Measurements from ENCODE around the gene ZNF813.
A peak's percentile ranks its signal among the peaks of the same experiment; 100 is the strongest.
"Not testable (repeated sequence)": the region's sequence is repeated elsewhere in the genome, so short reads cannot be mapped to it uniquely, and the experiment has no call there.

Gene ZNF813

DNA sequence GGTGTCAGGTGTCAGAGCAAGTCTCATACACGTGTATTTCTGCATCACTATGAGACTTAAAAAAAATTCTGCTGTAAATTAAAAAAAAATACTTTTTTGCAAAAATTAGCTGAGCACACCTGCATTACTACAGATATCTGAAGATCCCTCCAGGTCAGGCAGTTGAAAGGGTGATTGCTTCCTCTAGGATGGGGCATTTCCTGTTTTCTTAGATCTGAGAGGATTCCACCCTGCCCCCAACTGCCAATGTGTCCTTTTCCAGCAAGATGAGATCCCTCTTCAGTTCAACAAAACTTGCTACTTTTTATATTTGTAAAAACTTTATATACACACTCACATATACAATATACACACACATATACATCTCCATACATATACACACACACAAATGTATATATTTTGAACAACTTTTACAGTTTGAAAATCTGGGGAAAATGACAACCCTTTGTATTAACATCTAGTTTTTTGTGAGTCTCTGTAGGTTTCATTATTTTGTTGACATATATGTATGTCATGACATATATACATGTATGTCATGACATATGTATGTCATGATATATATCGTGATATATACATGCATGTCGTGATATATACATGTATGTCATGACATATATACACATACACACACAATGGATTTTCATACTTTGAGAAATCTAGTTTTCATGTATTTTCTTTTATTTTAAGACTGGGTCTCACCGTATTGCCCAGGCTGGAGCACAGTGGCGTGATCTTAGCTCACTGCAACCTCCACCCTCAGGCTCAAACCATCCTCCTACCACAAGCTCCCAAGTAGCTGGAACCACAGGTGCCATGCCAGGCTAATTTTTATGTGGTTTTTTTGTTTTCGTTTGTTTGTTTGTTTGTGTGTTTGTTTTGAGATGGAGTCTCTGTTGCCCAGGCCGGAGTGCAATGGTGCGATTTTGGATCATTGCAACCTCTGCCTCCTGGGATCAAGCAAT lies 17.8 kb downstream of the ZNF813 start:
- no peak for DNase-seq

GRCh38 chr19:53492153-53492552 lies 24.6 kb downstream of the ZNF813 start:
- DNase-seq = no peak

DNA sequence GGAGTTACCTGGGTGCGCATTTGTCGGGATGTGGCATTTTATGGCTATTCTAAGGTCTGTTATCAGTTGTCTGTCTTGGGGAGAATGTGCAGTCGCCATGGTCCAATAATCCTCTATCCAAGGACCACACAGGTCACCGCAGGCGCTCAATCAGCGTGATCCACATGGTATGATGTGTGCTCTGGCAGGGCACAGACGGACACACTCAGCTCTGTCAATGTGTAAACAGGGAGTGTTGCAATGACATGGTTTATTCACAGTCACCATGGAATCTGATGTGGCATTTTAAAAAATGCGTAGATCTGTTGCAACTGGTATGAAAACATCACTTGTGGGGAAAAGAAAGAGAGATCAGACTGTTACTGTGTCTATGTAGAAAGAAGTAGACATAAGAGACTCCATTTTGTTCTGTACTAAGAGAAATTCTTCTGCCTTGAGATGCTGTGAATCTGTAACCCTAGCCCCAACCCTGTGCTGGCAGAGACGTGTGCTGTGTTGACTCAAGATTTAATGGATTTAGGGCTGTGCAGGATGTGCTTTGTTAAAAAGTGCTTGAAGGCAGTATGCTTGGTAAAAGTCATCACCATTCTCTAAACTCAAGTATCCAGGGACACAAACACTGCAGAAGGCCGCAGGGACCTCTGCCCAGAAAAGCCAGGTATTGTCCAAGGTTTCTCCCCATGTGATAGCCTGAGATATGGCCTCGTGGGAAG lies 29.9 kb downstream of the ZNF813 start:
- DNase-seq = not testable (repeated sequence)

- not testable (repeated sequence) for DNase-seq
Observed at GRCh38 chr19:53498024-53498395, 30.5 kb downstream of the ZNF813 start.

GRCh38 chr19:53503151-53503550 lies 35.6 kb downstream of the ZNF813 start:
- DNase-seq = not testable (repeated sequence)

DNA sequence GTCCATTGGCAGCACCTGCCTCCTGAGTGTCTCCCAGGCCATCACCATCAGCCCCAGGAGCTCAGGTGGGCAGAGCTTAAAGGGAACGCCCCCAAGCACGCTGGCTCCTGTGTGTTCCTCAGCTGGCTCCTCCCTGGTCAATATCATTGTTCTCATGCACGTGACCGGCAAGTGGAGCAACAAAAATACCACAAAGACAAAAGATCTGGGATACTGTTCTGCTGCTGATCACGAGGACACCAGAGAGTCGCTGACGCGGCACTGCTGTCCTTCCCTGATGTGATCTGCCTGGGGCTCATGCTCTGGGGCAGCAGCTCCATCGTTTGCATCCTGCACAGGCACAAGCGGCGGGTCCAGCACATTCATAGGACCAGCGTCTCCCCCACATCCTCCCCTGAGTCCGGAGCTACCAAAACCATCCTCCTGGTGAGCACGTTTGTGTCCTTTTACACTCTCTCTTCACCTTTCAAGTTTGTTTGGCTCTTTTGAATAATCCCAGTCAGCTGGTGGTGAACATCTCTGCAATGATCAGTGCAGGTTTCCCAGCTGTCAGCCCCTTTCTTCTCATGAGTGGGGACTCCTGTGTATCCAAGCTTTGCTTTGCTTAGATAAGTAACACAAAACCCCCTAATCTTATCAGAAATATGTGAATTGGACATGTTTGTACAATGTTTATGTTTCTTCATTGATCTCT lies 36.3 kb downstream of the ZNF813 start:
- DNase-seq = not testable (repeated sequence)

GRCh38 chr19:53504365-53504703 lies 36.8 kb downstream of the ZNF813 start:
- not testable (repeated sequence) for DNase-seq

DNA sequence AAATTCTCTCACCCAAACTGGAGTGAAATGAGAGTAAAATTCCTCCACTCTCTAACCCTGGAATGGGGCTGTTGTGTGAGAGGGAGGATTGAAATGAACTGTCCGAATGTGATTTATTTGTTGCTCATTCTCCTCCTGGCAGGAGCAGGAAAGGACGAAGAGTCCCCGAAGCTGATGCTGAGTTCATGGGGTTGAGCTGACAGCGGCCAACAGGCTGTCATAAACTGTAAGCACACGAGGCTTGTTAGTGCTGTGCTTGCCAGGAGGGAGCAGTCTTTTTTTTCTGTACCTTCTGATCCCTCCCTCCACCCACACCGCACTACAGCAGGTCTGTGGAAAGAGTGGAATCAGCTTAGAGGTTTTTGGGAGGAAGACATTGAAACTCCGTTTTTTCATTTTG lies 37.4 kb downstream of the ZNF813 start:
- no peak for DNase-seq

- DNase-seq = no peak
Observed at GRCh38 chr19:53506728-53507127, 39.2 kb downstream of the ZNF813 start.

DNA sequence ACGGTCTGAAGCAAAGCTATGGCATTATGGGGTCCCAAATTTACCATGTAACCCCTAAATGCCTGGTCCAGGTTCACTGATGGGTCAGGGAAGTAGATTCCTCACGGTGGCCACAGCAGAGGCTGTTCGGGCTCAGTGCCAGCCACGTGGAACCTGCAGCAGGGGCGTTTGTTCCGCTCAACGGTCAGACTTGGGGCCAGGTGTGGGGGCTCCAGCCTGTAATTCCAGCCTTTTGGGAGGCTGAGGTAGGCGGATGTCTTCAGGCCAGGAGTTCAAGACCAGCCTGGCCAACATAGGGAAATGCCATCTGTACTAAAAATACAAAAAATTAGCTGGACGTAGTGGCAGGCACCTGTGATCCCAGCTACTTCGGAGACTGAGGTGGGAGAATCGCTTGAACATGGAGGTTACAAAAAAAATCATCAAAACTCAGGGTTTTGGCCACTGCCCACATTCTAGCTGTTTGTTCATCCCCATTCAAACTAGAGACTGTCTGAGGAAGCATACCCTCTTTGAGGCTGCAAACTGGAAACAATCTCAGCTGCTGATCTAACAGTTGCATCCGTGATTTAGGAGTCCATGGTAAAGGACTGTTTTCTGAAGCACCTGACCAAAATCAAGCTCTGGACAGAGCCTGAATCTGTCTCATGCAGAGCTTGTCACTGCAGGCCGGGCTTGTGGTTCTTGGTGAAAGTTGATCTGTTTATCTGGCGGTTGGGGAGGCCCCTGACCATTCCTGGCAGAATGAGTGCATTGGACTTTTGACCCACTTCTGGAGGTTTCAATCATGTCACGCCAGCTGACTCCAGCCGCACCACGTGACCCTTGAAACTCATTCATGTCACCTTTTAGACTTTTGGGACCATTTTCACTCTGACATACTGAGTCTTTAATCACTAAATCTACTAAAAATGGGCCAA lies 40.2 kb downstream of the ZNF813 start:
- DNase-seq = no peak

- no peak for DNase-seq
Observed at GRCh38 chr19:53509443-53509842, 41.9 kb downstream of the ZNF813 start.

DNA sequence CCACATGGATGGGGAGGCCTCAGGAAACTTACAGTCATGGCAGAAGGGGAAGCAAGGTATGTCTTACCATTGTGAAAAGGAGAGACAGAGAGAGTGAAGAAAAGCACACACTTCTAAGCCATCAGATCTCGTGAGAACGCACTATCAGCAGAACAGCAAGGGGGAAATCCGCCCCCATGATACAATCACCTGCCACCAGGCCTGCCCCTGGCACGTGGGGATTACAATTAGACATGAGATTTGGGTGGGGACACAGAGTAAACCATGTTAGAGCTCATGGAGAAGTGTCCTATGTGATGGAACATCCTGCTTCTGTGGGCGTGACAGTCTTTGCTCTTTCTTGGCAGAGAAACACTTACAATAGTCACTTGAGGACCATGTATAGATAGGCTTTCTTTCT lies 42.3 kb downstream of the ZNF813 start:
- DNase-seq = no peak

DNA sequence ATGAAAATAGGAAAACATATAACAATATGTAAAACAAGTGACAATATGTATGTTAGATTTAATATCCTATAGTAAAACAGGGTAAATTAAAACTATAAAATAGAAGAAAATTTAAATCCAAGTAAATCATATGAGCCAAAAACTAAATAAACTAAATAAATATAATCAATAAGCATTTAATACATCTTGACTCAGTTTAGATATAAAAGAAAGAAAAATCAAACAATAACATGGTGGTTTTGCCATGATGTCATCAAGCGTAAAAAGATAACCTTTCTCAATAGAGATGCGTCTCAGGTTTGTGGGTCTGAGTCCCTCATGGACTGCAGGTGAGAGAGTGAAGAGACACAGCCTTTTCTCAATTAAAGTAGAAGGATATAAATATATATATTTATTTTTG lies 43.8 kb downstream of the ZNF813 start:
- no peak for DNase-seq

- DNase-seq = no peak
Observed at GRCh38 chr19:53511933-53512374, 44.4 kb downstream of the ZNF813 start.

DNA sequence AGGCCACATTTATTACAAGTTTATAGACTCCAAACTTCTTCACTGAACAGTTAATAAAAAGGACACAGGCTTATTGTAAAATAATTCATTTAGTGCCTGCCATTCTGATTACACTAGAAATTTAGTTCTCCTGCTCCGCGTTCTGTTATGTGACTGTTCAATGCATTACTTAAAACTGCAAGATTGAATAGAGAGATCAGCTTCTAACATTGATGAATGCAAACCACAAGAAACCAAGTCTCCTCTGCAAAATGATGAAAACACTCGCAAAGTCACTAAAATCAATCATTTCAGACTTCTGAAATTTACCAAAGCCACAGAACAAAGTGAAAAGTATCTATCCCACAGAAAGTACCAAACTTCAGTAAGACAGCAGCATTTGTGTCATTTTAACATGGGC lies 47.5 kb downstream of the ZNF813 start:
- not testable (repeated sequence) for DNase-seq

DNA sequence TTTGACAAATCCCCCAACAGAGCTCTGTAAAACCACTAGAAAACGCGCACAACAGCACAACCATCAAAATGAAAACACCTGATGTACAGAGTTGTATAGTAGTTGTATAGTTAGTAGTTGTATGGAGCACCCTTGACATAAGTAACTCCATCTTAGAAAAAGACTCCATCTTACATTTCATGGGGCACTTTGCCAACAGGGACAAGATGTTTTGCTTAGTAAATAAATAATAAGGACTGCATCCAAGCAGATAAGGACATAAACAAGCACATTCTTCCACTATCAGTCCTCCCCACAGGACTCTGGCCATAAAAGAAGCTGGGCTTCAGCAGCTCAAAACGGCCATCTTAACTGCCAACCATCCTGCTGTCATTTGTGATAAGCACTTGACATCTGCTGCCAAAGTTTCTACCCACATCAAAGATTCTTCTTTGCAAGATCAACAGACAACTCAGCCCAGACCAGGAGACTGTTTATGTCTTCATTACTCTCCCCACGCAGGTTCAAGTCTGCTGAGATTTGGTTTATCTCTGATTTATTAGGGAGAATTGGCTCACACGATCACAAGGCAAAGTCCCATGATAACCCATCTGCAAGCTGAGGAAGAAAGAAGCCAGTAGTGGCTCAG lies 49.7 kb downstream of the ZNF813 start:
- no peak for DNase-seq

DNA sequence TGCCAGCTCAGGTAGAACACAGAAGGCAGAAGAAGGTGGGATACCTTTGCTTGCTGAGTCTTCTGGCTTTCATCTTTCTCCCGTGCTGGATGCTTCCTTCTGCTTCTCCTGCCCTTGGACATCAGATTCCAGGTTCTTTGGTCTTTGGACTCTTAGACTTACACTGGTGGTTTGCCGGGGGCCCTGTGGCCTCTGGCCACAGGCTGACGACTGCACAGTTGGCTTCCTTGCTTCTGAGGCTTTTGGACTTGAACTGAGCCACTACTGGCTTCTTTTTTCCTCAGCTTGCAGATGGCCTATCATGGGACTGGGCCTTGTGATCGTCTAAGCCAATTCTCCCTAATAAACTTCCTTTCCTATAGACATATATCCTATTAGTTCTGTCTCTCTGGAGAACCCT lies 50.6 kb downstream of the ZNF813 start:
- no peak for DNase-seq

DNA sequence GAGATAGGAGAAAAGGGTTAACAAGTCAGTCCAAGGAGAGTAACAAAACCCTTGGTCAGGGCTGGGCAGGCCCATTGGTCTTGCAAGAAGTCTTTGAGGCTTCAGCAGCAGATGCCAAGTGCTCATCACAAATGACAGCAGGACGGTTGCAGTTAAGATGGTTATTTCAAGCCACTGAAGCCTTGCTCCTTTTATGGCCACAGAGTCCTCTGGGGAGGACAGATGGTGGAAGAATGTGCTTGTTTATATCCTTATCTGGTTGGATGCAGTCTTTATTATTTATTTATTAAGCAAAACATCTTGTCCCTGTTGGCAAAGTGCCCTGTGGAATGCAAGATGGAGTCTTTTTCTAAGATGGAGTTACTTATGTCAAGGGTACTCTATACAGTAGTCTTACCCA lies 51.2 kb downstream of the ZNF813 start:
- no peak for DNase-seq

DNA sequence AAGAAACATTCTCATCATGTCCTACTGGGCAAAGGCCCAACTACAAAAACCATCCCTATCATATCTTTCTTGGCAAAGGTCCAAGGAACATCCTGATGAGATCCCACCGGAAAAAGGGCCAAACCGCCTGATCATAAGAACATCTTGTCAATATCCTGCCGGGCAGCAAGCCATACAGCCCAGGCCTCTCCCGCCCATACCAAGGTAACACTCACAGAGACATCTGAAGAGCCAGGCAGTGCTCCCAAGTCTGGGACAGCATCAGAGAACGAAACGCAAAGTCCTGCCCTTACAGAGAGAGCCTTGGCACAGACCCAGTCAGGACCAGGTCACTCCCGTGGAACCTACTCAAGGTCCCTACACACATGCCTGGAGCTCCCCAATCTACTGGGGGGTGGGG lies 51.9 kb downstream of the ZNF813 start:
- no peak for DNase-seq

DNA sequence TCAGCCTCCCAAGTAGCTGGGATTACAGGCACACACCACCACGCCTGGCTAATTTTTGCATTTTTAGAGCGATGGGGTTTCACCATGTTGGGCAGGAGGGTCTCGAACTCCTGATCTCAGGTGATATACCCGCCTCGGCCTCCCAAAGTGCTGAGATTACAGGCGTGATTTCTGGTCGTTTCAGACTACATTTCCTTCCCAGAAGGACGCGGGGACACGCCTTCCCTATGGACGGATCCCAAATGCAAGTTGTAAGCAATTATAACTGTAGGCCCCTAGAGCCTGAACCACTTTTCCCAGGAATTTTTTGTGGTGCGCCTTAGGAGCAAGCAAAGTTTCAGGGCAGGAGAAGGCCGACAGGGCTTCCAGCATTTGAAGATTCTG lies 52.6 kb downstream of the ZNF813 start:
- no peak for DNase-seq

- DNase-seq = peak; percentile 94
Observed at GRCh38 chr19:53520547-53521372, 53.2 kb downstream of the ZNF813 start.
